HG03354 (cell line): ENCODE measurements around the gene PPM1L.

Source experiments
- ATAC-seq: cut with Tn5 transposase; IDR thresholded peaks from one replicate; pipeline ENCODE4 v1.9.1; 2021; ENCODE audit warnings: mild to moderate bottlenecking; ENCODE audit not compliant: unreplicated experiment, poor library complexity, severe bottlenecking

The PPM1L gene

GRCh38 chr3:161107311-161107710, 351.3 kb downstream of the PPM1L start:
- no peak for ATAC-seq

GRCh38 chr3:161108840-161109239, 352.8 kb downstream of the PPM1L start:
- ATAC-seq: no peak

GRCh38 chr3:161117646-161118045, 361.6 kb downstream of the PPM1L start:
- no peak for ATAC-seq

DNA sequence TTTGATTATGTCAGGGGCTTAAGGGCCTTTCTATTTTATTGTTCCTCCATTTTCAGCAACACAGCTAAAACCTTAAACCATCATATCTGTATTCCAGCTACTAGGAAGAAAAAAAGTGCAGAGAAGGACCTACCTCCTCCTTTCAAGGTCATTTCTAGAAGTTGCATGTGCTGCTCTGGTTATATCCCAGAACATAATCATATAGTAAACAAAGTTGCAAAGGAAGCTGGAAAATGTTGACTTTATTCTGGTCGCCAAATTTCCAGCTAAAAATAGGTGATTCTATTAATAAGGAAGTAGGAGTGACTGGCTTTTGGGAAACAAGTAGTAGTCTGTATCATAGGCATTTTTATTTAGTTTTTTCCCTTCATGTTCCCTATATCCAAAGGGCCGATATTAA, 370.5 kb downstream of the PPM1L start:
- ATAC-seq: no peak
